OCI-LY7 (cell line): ENCODE results near the gene NFATC2.

Experiments
- EZH2phosphoT487 ChIP-seq: fragments of 200-600 bp; sonication (generic); IDR thresholded peaks from 2 replicates; pipeline ENCODE4 v1.6.1; 2018; ENCODE audit warnings: low read depth, borderline replicate concordance, mild to moderate bottlenecking, mixed run types, antibody characterized with exemption, low read length, moderate library complexity, mixed read lengths
- TF ChIP-seq, protein P1 (sequence below): fragments of 200-600 bp; sonication (generic); conservative IDR thresholded peaks from 2 replicates; pipeline ENCODE4 v1.5.1; 2014; ENCODE audit warnings: mild to moderate bottlenecking, antibody characterized with exemption, low read length, moderate library complexity, mixed read lengths

DNA sequence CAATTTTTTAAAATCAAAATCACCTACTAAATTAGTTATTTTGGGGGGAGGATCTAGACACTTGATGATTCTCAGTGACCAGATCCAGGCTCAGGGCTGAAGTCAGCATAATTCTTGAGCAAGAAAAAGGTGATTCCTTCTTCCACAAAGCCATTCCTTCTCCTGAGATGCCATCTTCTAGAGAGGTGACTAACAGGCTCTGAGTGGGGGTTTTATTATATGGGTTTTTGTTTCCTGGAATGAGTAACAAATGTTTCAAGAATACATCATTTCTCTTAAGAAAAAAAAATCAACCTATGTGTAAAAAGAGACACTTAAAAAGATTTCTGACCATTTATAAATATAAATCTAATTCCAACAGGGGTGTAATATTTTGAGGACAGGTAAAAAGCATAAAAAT is 154.3 kb downstream of the NFATC2 start:
- TF ChIP-seq, protein P1, sequence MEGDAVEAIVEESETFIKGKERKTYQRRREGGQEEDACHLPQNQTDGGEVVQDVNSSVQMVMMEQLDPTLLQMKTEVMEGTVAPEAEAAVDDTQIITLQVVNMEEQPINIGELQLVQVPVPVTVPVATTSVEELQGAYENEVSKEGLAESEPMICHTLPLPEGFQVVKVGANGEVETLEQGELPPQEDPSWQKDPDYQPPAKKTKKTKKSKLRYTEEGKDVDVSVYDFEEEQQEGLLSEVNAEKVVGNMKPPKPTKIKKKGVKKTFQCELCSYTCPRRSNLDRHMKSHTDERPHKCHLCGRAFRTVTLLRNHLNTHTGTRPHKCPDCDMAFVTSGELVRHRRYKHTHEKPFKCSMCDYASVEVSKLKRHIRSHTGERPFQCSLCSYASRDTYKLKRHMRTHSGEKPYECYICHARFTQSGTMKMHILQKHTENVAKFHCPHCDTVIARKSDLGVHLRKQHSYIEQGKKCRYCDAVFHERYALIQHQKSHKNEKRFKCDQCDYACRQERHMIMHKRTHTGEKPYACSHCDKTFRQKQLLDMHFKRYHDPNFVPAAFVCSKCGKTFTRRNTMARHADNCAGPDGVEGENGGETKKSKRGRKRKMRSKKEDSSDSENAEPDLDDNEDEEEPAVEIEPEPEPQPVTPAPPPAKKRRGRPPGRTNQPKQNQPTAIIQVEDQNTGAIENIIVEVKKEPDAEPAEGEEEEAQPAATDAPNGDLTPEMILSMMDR = no peak
- no peak for TF ChIP-seq EZH2phosphoT487
